OCI-LY1 (cell line): ENCODE data around the gene PPP1R1C.

ENCODE experiments used
- H2AFZ ChIP-seq: fragments of 200-600 bp; sonication (generic), shearing (Covaris generic); 2 replicates; pipeline ENCODE4 v1.6.0; 2014; ENCODE audit warnings: antibody characterized with exemption, mild to moderate bottlenecking, low read length
- H3F3A ChIP-seq: fragments of 200-600 bp; sonication (generic), shearing (Covaris generic); 2 replicates; pipeline ENCODE4 v1.6.0; 2014; ENCODE audit warnings: mild to moderate bottlenecking, antibody characterized with exemption, low read length, moderate library complexity; ENCODE audit not compliant: insufficient read depth
- H3K27ac ChIP-seq: fragments of 200-600 bp; sonication (generic); 2 replicates; pipeline ENCODE4 v1.5.1; 2014; ENCODE audit warnings: low read length, mixed run types, mild to moderate bottlenecking, low read depth; ENCODE audit not compliant: poor library complexity, severe bottlenecking
- H3K27me3 ChIP-seq: fragments of 200-600 bp; sonication (generic); 2 replicates; pipeline ENCODE4 v1.6.0; 2014; ENCODE audit warnings: antibody characterized with exemption, mild to moderate bottlenecking, low read length, moderate library complexity; ENCODE audit not compliant: insufficient read depth
- H3K36me3 ChIP-seq: fragments of 200-600 bp; sonication (generic); 2 replicates; pipeline ENCODE4 v1.6.1; 2014; ENCODE audit warnings: mild to moderate bottlenecking, antibody characterized with exemption, low read length, moderate library complexity, mixed read lengths; ENCODE audit not compliant: insufficient read depth
- H3K4me1 ChIP-seq: fragments of 200-600 bp; sonication (generic); 2 replicates; pipeline ENCODE4 v1.5.1; 2014; ENCODE audit warnings: mild to moderate bottlenecking, low read length, moderate library complexity; ENCODE audit not compliant: insufficient read depth, severe bottlenecking
- H3K4me2 ChIP-seq: fragments of 200-600 bp; sonication (generic), shearing (Covaris generic); 2 replicates; pipeline ENCODE4 v1.6.1; 2014; ENCODE audit warnings: low read length
- H3K4me3 ChIP-seq: fragments of 200-600 bp; sonication (generic); 2 replicates; pipeline ENCODE4 v1.5.1; 2014; ENCODE audit warnings: low read length, low read depth, mild to moderate bottlenecking, mixed read lengths; ENCODE audit not compliant: poor library complexity, severe bottlenecking
- H3K79me2 ChIP-seq: fragments of 200-600 bp; shearing (Covaris generic); 2 replicates; pipeline ENCODE4 v1.6.1; 2016; ENCODE audit warnings: mixed run types, low read length, mixed read lengths; ENCODE audit not compliant: insufficient read depth
- H3K9ac ChIP-seq: fragments of 200-600 bp; sonication (generic), shearing (Covaris generic); 2 replicates; pipeline ENCODE4 v1.6.1; 2014; ENCODE audit warnings: mild to moderate bottlenecking, low read length, mixed read lengths
- H3K9me2 ChIP-seq: fragments of 200-600 bp; sonication (generic), shearing (Covaris generic); 2 replicates; pipeline ENCODE4 v1.6.1; 2014; ENCODE audit warnings: low read depth, mild to moderate bottlenecking, low read length, mixed read lengths
- H3K9me3 ChIP-seq: fragments of 200-600 bp; shearing (Covaris generic); 2 replicates; pipeline ENCODE4 v1.6.1; 2014; ENCODE audit warnings: low read length, mixed read lengths
- H4K20me1 ChIP-seq: fragments of 200-600 bp; sonication (generic), shearing (Covaris generic); 2 replicates; pipeline ENCODE4 v1.6.0; 2016; ENCODE audit warnings: mild to moderate bottlenecking, low read length; ENCODE audit not compliant: insufficient read depth
- CTCF ChIP-seq: fragments of 200-600 bp; sonication (generic), shearing (Covaris generic); IDR thresholded peaks from 2 replicates; pipeline ENCODE4 v1.5.1; 2017; ENCODE audit warnings: mild to moderate bottlenecking, antibody characterized with exemption, low read length, moderate library complexity, mixed read lengths
- EZH2 ChIP-seq: fragments of 200-600 bp; sonication (generic), shearing (Covaris generic); IDR thresholded peaks from 2 replicates; pipeline ENCODE4 v1.8.0; 2017; ENCODE audit warnings: borderline replicate concordance, mixed run types, mild to moderate bottlenecking, antibody characterized with exemption, low read length, moderate library complexity, mixed read lengths

PPP1R1C gene

GRCh38 chr2:181970160-181970794 lies 15.4 kb upstream of the PPP1R1C start:
- H4K20me1 ChIP-seq: no peaks in the 10 kb centered on the region
- H2AFZ ChIP-seq: no peak overlapping the region
- no peaks in the 10 kb centered on the region for H3K9me3 ChIP-seq
- H3K36me3 ChIP-seq: no peaks in the 10 kb centered on the region
- H3K27me3 ChIP-seq: no peaks in the 10 kb centered on the region
- no peak overlapping the region for H3K4me3 ChIP-seq
- no peaks in the 10 kb centered on the region for H3K79me2 ChIP-seq
- no peaks in the 10 kb centered on the region for H3K4me1 ChIP-seq
- no peaks in the 10 kb centered on the region for H3K9me2 ChIP-seq
- H3K27ac ChIP-seq: no peak overlapping the region
- H3K9ac ChIP-seq: no peak overlapping the region
- H3K4me2 ChIP-seq: no peak overlapping the region
- no peaks in the 10 kb centered on the region for H3F3A ChIP-seq
- TF ChIP-seq EZH2 (no peak), CTCF (peak; percentile 60)

GRCh38 chr2:181971032-181971431 lies 14.6 kb upstream of the PPP1R1C start:
- H3K4me2 ChIP-seq: no peak overlapping the region
- H3K79me2 ChIP-seq: no peaks in the 10 kb centered on the region
- TF ChIP-seq EZH2 (no peak), CTCF (no peak)
- no peak overlapping the region for H2AFZ ChIP-seq
- no peak overlapping the region for H3K4me3 ChIP-seq
- H3K36me3 ChIP-seq: no peaks in the 10 kb centered on the region
- no peaks in the 10 kb centered on the region for H3F3A ChIP-seq
- no peaks in the 10 kb centered on the region for H3K27me3 ChIP-seq
- H4K20me1 ChIP-seq: no peaks in the 10 kb centered on the region
- no peak overlapping the region for H3K27ac ChIP-seq
- H3K4me1 ChIP-seq: no peaks in the 10 kb centered on the region
- H3K9me3 ChIP-seq: no peaks in the 10 kb centered on the region
- no peak overlapping the region for H3K9ac ChIP-seq
- no peaks in the 10 kb centered on the region for H3K9me2 ChIP-seq

DNA sequence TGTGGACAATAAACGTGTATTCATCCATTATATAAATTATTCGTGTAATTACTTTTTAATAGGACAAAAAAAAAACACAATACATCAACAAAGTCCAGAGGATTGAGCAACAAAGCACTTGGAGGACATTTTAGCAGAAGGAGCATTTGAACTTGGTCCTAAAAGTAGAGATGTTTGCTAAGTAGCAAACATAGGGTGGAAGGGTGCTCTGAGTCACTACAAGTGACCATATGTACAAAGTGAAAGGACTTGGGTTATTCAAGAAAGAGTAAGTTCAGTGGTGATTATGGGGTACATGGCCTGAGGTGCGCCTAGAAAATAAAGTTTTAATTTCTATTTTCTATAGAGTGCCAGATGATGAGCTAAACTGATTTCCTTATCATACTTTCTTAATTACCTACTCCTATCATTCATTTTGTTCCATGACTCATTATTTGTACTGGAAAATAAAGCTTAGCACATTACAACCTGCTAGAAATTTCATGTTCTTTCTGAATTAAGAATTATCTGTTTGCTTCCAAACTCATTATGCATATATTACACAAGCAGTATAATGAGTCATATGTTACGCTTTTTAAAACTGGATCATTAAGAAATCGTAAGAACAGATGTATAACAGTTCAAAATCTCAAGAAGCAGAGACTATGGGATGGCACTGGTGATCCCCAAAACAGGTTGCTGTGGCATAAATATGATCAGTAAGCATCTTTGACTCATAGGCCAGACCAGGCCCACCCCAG lies 13.1 kb upstream of the PPP1R1C start:
- H3K9me2 ChIP-seq: no peaks in the 10 kb centered on the region
- H3K4me1 ChIP-seq: no peaks in the 10 kb centered on the region
- no peak overlapping the region for H3K4me3 ChIP-seq
- no peaks in the 10 kb centered on the region for H3K36me3 ChIP-seq
- H2AFZ ChIP-seq: no peak overlapping the region
- H4K20me1 ChIP-seq: no peaks in the 10 kb centered on the region
- no peaks in the 10 kb centered on the region for H3K27me3 ChIP-seq
- H3K79me2 ChIP-seq: no peaks in the 10 kb centered on the region
- no peak overlapping the region for H3K27ac ChIP-seq
- H3K9ac ChIP-seq: no peak overlapping the region
- no peaks in the 10 kb centered on the region for H3F3A ChIP-seq
- no peak overlapping the region for H3K4me2 ChIP-seq
- TF ChIP-seq CTCF: no peak
- no peak for TF ChIP-seq EZH2
- H3K9me3 ChIP-seq: no peaks in the 10 kb centered on the region
